DND-41 (cell line): Measurements from ENCODE around the gene ZDHHC13.

Experiments used
- ATAC-seq: fragments of 200-7000 bp; cut with Tn5 transposase; 3 replicates; pipeline ENCODE4 v1.9.1; 2021; ENCODE audit warnings: low read depth; ENCODE audit not compliant: insufficient read depth
- DNase-seq: peaks from one replicate; pipeline ENCODE4 v3.0.0-alpha.2; 2020
- H2AFZ ChIP-seq: 2 replicates; pipeline ENCODE4 v1.6.0; 2012; ENCODE audit warnings: low read depth, low read length
- H3K27ac ChIP-seq: 2 replicates; pipeline ENCODE4 v1.5.1; 2012; ENCODE audit warnings: low read length, inconsistent platforms
- H3K27me3 ChIP-seq: fragments of 200-600 bp; sonication (generic); 2 replicates; pipeline ENCODE4 v1.6.0; 2012; ENCODE audit warnings: low read length, mild to moderate bottlenecking, inconsistent platforms; ENCODE audit not compliant: insufficient read depth, poor library complexity
- H3K36me3 ChIP-seq: 2 replicates; pipeline ENCODE4 v1.5.1; 2012; ENCODE audit warnings: low read length, inconsistent platforms; ENCODE audit not compliant: insufficient read depth
- H3K4me1 ChIP-seq: 2 replicates; pipeline ENCODE4 v1.5.1; 2012; ENCODE audit warnings: mild to moderate bottlenecking, low read length; ENCODE audit not compliant: insufficient read depth
- H3K4me2 ChIP-seq: 2 replicates; pipeline ENCODE4 v1.6.0; 2012; ENCODE audit warnings: mild to moderate bottlenecking, moderate library complexity, low read length, inconsistent platforms; ENCODE audit not compliant: insufficient read depth
- H3K4me3 ChIP-seq, 2 experiments: fragments of 200-600 bp in 1 of 2; shearing (Covaris generic) in 1 of 2; 2 replicates each; pipeline ENCODE4 v1.5.1; 2012 to 2016; ENCODE audit warnings: inconsistent platforms in 2 of 2, low read length in 2 of 2, mild to moderate bottlenecking in 2 of 2, low read depth in 1 of 2, moderate library complexity in 1 of 2
- H3K79me2 ChIP-seq: 2 replicates; pipeline ENCODE4 v1.6.0; 2012; ENCODE audit warnings: low read length, inconsistent platforms; ENCODE audit not compliant: insufficient read depth
- H3K9ac ChIP-seq: 2 replicates; pipeline ENCODE4 v1.6.0; 2012; ENCODE audit warnings: low read depth, mild to moderate bottlenecking, inconsistent platforms, low read length, moderate library complexity
- H3K9me3 ChIP-seq: 2 replicates; pipeline ENCODE4 v1.5.1; 2012; ENCODE audit warnings: low read length, moderate library complexity, mild to moderate bottlenecking, inconsistent platforms; ENCODE audit not compliant: insufficient read depth, severe bottlenecking
- H4K20me1 ChIP-seq: 2 replicates; pipeline ENCODE4 v1.6.0; 2012; ENCODE audit warnings: low read length; ENCODE audit not compliant: insufficient read depth
- EZH2 ChIP-seq: IDR thresholded peaks from 3 replicates; pipeline ENCODE4 v1.6.1; 2012; ENCODE audit warnings: borderline replicate concordance, low read depth, mild to moderate bottlenecking, moderate library complexity, low read length, inconsistent platforms; ENCODE audit not compliant: severe bottlenecking
- TF ChIP-seq, protein P1 (sequence below): IDR thresholded peaks from 2 replicates; pipeline ENCODE4 v1.5.1; 2012; ENCODE audit warnings: borderline replicate concordance, low read length, moderate library complexity, mild to moderate bottlenecking; ENCODE audit not compliant: poor library complexity, severe bottlenecking; ENCODE audit errors: extremely low read depth

The ZDHHC13 gene

DNA sequence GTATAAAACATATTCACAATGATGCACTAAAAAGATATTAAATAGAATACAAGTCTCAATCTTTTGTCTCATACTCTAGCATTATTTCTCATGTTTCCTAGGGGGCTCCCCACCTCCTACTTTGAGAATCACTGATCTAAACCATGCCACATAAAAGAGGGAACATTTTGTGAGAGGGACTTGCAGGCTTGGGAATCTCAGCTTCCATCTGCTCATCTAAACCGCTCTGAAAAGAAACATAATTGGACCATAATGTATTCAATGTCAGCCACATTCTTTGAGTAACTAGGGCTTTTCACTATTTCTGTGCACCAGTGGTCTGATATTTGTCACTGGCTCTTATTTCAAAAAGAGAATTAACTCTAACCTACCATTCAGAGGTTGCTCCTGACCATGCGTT is 91.2 kb downstream of the ZDHHC13 start:
- H3K36me3 ChIP-seq = no peaks in the 10 kb centered on the region
- no peaks in the 10 kb centered on the region for H3K4me1 ChIP-seq
- H4K20me1 ChIP-seq = no peaks in the 10 kb centered on the region
- H3K79me2 ChIP-seq = no peaks in the 10 kb centered on the region
- H2AFZ ChIP-seq = no peak overlapping the region
- no peak overlapping the region for H3K9ac ChIP-seq
- ATAC-seq (no peak), DNase-seq (no peak)
- H3K27me3 ChIP-seq = peaks cover 9% of the 10 kb centered on the region
- no peak overlapping the region for H3K27ac ChIP-seq
- TF ChIP-seq EZH2 = no peak
- TF ChIP-seq, protein P1, sequence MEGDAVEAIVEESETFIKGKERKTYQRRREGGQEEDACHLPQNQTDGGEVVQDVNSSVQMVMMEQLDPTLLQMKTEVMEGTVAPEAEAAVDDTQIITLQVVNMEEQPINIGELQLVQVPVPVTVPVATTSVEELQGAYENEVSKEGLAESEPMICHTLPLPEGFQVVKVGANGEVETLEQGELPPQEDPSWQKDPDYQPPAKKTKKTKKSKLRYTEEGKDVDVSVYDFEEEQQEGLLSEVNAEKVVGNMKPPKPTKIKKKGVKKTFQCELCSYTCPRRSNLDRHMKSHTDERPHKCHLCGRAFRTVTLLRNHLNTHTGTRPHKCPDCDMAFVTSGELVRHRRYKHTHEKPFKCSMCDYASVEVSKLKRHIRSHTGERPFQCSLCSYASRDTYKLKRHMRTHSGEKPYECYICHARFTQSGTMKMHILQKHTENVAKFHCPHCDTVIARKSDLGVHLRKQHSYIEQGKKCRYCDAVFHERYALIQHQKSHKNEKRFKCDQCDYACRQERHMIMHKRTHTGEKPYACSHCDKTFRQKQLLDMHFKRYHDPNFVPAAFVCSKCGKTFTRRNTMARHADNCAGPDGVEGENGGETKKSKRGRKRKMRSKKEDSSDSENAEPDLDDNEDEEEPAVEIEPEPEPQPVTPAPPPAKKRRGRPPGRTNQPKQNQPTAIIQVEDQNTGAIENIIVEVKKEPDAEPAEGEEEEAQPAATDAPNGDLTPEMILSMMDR = no peak
- no peaks in the 10 kb centered on the region for H3K9me3 ChIP-seq
- no peak overlapping the region for H3K4me3 ChIP-seq
- no peak overlapping the region for H3K4me2 ChIP-seq

DNA sequence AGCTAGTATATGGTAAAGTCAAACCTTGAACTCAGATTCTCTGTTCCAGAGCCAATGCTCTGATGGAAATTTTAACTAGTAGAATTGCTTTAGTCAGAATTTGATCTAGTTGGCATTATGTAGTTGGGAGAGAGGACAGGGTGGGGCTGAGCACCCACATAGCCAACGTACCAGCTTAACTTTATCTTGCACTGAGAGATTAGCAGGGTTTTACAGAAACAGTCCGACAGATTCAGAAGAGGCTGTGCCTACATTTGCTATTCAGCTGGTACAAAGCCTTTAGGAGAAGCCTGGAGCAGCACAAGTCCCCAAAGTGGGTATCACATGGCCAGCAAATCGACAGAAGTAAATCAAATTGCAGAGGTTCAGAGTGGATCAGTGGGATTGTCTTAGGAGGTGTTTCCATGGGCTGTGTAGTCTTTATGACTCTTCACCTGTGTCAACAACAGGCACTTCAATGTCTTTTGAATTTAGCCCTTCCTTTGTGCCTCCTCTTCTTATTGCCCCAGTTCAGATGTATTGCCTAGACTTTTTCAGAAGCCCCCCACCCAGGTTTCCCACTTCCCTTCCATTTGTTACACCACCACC is 92.1 kb downstream of the ZDHHC13 start:
- H3K27ac ChIP-seq = no peak overlapping the region
- H4K20me1 ChIP-seq = no peaks in the 10 kb centered on the region
- no peak for TF ChIP-seq EZH2
- TF ChIP-seq, protein P1 = no peak
- H3K27me3 ChIP-seq = peaks cover 9% of the 10 kb centered on the region
- no peaks in the 10 kb centered on the region for H3K36me3 ChIP-seq
- DNase-seq = no peak
- H3K4me2 ChIP-seq = no peak overlapping the region
- H2AFZ ChIP-seq = no peak overlapping the region
- no peak overlapping the region for H3K9ac ChIP-seq
- no peak overlapping the region for H3K4me3 ChIP-seq
- no peaks in the 10 kb centered on the region for H3K9me3 ChIP-seq
- H3K4me1 ChIP-seq = no peaks in the 10 kb centered on the region
- no peaks in the 10 kb centered on the region for H3K79me2 ChIP-seq
- ATAC-seq = no peak

DNA sequence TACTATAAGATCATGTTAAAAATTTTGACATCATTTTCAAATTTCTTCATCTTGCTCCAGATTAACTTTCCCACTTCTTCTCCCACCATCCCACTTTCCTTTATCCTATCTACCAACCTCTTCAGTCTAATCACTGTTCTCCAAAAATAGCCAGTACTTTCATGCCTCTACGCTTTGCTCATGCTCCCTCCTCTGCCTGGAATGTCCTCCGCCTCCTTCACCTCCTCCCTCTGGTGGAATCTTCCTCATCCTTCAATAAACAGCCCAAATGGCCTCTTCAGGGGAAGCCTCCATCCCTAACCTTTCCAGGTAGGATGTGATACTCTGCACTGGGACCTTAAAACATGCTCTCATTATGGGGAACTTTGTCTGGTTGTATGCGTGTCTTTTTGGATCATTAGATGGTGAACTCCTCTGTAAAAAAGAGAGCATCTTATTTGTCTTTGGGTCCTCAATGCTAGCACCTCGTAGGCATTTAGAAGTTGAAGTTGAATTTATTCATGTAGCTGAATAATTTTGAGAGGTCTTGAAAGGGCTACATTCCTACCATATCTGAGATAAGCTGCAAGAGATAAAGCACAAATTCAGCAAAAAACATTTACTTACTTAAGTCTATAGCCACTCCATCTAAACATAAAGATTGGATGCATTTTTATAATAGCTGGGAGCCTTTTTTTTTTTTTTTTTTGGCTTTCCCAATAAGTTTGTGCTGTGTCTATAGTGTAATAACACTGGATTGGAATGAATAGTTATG is 92.8 kb downstream of the ZDHHC13 start:
- TF ChIP-seq, protein P1 = no peak
- TF ChIP-seq EZH2 = no peak
- H3K4me3 ChIP-seq = no peak overlapping the region

More for the DNA sequence above, 92.8 kb downstream of the ZDHHC13 start:
- Histone ChIP-seq H4K20me1 (no peaks in the 10 kb centered on the region), H3K4me1 (no peaks in the 10 kb centered on the region), H2AFZ (no peak overlapping the region), H3K27ac (no peak overlapping the region), H3K9me3 (no peaks in the 10 kb centered on the region), H3K36me3 (no peaks in the 10 kb centered on the region), H3K4me2 (no peak overlapping the region), H3K79me2 (no peaks in the 10 kb centered on the region), H3K9ac (no peak overlapping the region), H3K27me3 (peaks cover 9% of the 10 kb centered on the region)
- no peak for ATAC-seq
- DNase-seq = no peak
